Measurements from ENCODE around the gene GLIS1. TPM values are rescaled to one million over a fixed set of nuclear protein-coding genes. Genes with fewer than 3 reads are reported as not detected.

The GLIS1 gene
- total RNA-seq, 4 donors from 2014 or later: 0.59 to 3.9 (median 0.75) TPM

DNA sequence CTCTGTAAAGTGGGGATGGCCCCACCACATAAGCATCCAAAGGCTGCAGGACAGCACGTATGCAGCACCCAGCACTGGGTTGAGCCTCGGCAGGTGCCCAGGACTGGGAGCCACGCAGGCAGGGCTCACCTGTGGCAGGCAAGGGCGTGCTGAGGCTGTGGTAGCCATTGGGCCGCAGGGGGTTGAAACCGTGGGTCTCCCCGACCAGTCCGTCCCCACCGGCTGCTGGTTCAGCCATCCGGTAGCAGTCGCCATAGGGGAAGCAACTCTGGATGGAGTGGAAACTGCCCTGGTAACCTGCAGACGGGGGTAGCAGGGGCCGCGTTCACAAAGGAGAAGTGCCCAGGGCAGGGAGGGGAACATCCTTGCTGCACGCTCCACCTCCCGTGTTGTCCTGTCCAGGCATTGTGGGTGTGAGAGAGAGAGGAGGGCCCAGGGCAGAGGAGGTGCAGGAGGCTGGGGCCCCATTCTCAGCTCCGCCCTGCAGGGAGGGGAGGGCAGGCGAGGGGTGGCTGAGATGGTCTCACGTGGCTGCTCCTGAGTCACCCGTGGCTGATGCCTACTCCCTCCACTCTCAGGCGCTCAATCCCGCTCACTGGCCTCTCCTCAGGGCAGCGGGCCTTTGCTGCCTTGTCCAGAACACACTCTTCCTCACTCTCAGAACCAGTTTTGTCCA, 229.8 kb downstream of the GLIS1 start:
- 63 to 66% methylated on average over 14 to 23 of the region's 23 CpGs for WGBS, 2 donors
- TF ChIP-seq, protein P1, sequence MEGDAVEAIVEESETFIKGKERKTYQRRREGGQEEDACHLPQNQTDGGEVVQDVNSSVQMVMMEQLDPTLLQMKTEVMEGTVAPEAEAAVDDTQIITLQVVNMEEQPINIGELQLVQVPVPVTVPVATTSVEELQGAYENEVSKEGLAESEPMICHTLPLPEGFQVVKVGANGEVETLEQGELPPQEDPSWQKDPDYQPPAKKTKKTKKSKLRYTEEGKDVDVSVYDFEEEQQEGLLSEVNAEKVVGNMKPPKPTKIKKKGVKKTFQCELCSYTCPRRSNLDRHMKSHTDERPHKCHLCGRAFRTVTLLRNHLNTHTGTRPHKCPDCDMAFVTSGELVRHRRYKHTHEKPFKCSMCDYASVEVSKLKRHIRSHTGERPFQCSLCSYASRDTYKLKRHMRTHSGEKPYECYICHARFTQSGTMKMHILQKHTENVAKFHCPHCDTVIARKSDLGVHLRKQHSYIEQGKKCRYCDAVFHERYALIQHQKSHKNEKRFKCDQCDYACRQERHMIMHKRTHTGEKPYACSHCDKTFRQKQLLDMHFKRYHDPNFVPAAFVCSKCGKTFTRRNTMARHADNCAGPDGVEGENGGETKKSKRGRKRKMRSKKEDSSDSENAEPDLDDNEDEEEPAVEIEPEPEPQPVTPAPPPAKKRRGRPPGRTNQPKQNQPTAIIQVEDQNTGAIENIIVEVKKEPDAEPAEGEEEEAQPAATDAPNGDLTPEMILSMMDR (IDR thresholded peaks at IDR 0.05): no peak
- peaks cover 0 to 15% (median 3%) of the 10 kb centered on the region in 4 donors for H3K4me1 ChIP-seq
- no peaks in the 10 kb centered on the region for H3K27me3 ChIP-seq
- no peaks in the 10 kb centered on the region for H3K9me3 ChIP-seq
- H3K27ac ChIP-seq: no peak overlapping the region
- no peak overlapping the region for H3K4me3 ChIP-seq
- H3K36me3 ChIP-seq: no peaks in the 10 kb centered on the region
- no peak for DNase-seq (ENCODE audit: low spot score in 2 of 2)

DNA sequence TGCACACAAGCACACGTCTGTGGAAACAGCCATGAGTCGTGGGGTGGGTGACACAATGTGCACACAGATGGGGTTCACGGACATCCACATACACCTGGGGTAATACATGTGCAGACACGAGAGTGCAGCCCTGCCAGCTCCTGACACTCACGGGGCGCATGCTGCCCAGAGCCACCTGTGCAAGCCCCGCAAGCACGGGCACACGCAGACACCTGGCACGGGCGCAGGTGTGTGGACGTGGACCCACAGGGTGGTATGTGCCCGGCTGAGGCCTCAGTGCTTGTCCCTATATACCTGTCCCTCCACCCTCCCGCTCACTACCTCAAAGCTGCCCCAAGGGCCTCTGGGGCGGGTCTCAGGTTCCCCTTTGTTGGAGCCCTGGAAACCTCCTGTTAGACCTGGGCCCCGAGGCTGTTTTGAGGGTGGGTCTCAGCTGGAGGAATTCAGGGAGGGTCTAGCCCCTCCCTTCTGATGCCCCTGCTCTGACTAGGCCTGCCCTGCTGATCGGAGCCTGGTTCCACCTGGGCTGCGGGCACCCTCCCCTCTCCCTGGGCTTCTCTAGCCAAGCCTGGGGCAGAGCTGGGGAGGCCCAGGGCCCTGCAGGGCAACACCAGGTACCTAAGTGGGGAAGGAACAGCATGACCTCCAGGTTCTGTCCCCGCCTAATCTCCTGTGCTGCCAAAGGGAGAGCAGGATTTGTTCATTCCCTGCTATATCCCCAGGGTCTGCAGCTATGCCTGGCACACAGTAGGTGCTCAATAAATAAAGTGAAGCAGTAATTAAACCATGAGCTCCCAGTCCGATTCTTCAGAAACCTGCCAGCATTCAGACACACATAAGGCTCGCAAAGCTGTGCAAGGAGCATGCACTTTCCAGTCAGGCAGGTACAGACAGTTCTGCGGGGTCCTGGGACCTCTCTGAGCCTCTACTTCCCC, 230.6 kb downstream of the GLIS1 start:
- DNase-seq (ENCODE audit: low spot score in 2 of 2): no peak
- no peak overlapping the region for H3K27ac ChIP-seq
- H3K4me1 ChIP-seq: peaks cover 0 to 17% (median 3%) of the 10 kb centered on the region in 4 donors
- WGBS, 2 donors: 85 to 88% methylated on average over 12 to 15 of the region's 22 CpGs
- H3K36me3 ChIP-seq: no peaks in the 10 kb centered on the region
- H3K9me3 ChIP-seq: no peaks in the 10 kb centered on the region
- no peaks in the 10 kb centered on the region for H3K27me3 ChIP-seq
- TF ChIP-seq, protein P1 (IDR thresholded peaks at IDR 0.05): no peak
- TF ChIP-seq EP300 (IDR thresholded peaks at IDR 0.05) (no peak), POLR2A (IDR thresholded peaks at IDR 0.05) (no peak)
- no peak overlapping the region for H3K4me3 ChIP-seq

DNA sequence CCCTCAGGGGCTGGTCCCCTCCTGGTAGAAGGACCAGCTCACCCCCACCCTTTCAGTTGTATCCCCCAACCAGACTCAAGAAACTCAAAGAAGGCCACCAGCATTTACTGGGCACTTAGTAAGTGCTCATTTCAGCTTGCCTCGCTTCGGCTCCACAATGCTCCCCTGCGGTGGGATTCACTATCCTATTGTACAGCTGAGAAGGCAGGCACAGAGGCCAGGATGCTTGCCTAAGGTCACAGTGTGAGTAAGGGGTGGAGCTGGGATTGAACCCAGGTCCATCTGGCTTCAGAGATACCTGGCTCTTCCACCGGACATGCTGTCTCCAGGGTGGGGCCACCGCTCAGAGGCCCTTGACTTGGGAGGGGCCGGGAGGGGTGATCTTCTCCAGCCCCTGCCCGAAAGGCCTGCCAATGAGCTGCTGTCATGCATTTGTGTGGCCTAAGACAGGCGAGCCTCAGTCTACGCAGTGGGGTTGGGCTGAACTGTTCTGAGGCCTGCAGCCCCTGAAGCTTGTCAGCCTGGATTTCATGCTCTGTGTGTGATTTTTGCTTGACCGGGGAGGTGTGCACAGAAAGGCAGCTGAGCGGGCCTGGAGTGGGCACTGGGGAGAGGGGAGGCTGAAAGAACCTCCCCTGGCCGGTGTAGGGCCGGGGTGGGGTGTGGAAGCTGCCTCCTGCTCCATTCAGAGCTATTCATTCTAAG, 231.7 kb downstream of the GLIS1 start:
- Histone ChIP-seq H3K36me3 (no peaks in the 10 kb centered on the region), H3K4me3 (no peak overlapping the region), H3K27ac (no peak overlapping the region), H3K9me3 (no peaks in the 10 kb centered on the region), H3K4me1 (peaks cover 0 to 18% (median under 1%) of the 10 kb centered on the region in 4 donors), H3K27me3 (no peaks in the 10 kb centered on the region)
- TF ChIP-seq EP300 (IDR thresholded peaks at IDR 0.05) (no peak), POLR2A (IDR thresholded peaks at IDR 0.05) (no peak)
- TF ChIP-seq, protein P1 (IDR thresholded peaks at IDR 0.05): no peak
- 68 to 75% methylated on average over 11 to 12 of the region's 13 CpGs for WGBS, 2 donors
- no peak for DNase-seq (ENCODE audit: low spot score in 2 of 2)

DNA sequence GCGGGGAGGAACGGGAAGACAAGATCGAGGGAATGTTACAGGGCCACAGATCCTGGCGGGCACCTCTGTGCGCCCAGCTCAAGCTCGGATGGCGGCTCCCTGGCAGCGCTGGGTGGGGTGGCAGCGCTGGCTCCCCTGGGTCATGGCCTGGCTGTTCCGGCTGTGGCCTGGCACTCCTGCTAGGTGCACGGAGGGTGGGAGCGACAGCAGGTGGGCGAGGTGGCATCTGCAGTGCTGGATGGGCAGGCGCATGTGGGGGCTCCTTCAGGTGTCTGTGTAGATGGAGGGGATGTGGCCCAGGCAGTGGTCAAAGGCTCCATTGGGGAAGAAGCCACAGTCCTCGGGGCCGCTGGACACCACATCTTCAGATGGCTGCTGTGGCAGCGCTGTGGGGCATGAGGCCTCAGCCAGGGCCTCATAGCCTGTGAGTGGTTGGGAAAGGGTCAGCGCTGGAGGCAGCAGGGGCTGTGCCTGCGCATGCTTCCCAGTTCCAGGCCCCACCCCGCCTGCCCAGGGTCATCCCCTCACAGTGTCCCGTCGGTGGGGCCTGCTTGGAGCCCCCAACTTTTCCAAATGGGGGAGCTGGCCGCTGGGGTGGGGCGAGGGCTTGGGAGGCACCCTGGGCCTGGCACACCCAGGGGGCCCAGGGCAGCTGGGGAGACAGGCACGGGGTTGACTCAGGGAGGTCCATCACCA, 232.5 kb downstream of the GLIS1 start:
- no peaks in the 10 kb centered on the region for H3K36me3 ChIP-seq
- no peaks in the 10 kb centered on the region for H3K9me3 ChIP-seq
- DNase-seq (ENCODE audit: low spot score in 2 of 2): no peak
- TF ChIP-seq, protein P1 (IDR thresholded peaks at IDR 0.05): no peak
- TF ChIP-seq POLR2A (IDR thresholded peaks at IDR 0.05): no peak
- no peak for TF ChIP-seq EP300 (IDR thresholded peaks at IDR 0.05)
- H3K27ac ChIP-seq: no peak overlapping the region
- H3K27me3 ChIP-seq: peaks cover 0 to 5% of the 10 kb centered on the region in 2 donors
- peaks cover 0 to 10% (median 0%) of the 10 kb centered on the region in 4 donors for H3K4me1 ChIP-seq
- H3K4me3 ChIP-seq: no peak overlapping the region
- WGBS, 2 donors: 91 to 95% methylated on average over 21 to 25 of the region's 25 CpGs
